ENCODE data around the gene NAPB.
A peak's percentile ranks its signal among the peaks of the same experiment; 100 is the strongest.
"Not testable (repeated sequence)": the region's sequence is repeated elsewhere in the genome, so short reads cannot be mapped to it uniquely, and the experiment has no call there.

Gene NAPB

DNA sequence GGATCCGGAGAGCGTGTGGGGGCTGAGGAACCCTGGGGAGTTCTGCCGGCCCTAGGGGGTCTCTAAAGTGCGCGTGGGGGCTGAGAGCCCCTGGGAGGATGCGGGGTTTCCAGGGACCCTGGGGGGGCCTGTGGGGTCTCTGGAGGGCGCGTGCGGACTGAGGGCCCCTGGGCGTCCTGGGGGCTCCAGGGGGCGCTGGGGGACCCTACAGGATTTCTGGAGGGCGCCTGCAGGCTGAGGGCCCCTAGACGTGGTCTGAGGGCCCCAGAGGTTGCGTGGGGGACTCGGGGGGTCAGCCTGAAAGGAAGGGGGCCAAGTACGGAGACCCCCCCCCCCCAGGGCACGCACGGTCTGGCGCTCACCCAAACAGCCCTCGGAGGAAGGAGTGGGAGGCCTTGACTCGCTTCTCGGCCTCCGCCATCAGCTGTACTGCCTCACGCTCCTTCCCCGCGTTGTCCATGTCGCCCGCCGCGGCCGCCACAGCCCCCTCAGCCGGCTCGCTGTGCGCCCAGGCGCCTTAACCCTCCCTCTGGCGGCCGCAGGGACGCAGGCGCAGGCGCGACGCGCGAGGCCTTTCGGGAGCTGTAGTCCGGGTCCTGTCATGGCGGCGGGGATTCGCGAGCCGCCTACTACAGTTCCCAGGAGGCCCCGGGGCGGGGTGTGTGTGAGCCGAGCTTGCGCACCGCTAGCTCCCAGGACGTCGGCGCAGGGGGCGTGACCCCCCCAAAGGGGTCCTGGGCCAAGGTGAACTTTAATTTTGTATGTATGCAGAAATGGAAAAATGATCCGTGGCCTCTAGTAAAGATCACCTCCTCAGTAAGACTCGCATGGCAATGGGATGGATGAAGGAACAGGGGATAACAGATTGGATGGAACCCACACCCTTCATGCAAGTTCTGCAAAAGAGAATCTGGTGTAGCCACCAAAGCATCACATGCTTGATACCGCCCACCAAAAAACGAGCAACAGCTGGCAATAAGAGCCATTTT, at the start of gene NAPB:
Gene NAPB (minus strand): TSS at position 546 of the 989 bp plus-strand sequence. CDS start 86 bp downstream, at position 460.
- peak; percentile 58 for DNase-seq

DNA sequence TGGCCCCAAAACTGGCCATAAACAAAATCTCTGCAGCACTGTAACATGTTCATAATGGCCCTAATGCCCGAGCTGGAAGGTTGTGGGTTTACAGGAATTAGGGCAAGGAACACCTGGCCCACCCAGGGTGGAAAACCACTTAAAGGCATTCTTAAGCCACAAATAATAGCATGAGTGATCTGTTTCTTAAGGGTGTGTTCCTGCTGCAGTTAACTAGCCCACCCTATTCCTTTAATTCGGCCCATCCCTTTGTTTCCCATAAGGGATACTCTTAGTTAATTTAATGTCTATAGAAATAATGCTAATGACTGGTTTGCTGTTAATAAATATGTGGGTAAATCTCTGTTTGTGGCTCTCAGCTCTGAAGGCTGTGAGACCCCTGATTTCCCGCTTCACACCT, 45.7 kb upstream of the NAPB start:
- not testable (repeated sequence) for DNase-seq

DNA sequence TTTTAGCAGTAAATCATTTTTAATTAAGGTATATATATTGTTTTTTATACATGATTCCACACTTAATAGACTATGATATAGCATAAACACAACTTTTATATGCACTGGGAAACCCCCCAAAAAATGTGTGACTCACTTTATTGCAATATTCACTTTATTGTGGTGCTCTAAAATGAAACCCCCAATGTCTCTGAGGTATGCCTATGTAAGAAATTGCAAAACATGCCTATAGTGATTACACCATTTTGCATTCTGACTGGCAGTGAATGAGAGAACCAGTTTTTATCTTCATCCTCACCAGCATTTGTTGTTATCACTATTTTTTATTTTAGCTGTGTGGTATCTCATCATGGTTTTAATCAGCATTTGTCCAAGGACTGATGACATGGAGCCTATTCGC, 39.9 kb upstream of the NAPB start:
- no peak for DNase-seq

DNA sequence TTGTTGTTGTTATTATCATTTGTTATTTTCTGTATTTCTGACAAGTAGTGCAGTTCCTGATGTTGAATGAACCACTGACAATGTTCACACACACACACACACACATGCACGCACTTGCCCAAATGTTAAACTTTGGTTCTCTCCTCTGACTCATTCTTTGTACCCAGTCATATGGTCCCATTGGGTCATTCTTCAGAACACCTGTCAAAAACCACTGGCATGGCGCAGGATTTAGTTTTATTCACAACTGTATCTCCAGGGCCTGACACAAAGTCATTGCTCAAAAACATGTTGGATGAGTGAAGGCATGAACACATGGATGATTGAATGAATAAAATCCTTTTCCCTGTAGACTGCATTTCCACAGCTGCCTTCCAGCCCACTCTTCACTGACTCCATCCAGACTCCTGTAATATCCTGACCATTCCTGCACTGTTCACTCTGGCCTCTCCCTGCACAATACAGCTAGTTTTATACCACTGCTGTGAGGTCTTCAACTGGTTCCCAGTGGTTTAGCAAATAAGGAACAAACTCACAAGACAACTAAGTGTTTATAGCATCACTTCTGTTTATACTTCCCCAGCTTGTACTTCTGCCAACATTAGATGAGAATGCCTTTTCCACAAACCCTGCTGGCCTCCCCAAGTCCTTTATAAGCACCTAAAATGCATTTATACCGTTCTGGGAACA, 38.3 kb upstream of the NAPB start:
- DNase-seq = no peak

DNA sequence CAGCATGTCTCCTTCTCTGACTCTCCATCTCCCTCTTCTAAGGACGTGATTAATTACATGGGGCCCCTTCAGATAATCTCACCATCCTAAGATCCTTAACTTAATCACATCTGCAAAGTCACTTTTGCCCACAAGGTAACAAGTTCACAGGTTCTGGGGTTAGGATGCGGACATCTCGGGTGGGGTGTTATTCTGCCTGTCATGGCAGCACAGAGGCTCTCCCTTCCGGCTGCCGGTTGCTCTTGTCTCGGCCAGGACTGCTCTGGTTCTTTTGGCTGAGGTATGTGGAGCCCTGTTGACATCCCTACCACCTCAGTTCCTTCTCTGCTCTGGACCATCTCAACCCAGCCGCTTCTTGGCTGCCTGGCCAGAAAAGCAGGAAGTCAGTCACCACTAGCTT, 35.6 kb upstream of the NAPB start:
- DNase-seq = no peak

DNA sequence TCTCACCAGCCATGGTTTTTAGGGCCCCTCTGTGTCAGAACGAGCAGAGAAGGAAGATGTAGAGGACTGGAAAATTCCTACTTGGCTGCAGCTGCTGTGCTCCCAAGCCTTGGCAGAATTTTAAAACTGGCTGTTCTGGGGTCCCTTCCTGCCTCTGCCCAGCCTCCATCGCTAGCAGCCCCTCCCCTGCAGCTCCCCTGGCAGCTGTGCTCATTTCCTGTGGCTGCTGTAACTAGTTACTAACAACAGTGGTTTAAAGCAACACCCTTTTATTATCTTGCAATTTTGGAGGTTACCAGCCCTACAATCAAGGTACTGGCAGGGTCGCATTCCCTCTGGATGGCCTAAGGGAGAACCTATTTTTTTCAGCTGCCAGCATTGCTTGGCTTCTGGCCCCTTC, 35.1 kb upstream of the NAPB start:
- DNase-seq = no peak

DNA sequence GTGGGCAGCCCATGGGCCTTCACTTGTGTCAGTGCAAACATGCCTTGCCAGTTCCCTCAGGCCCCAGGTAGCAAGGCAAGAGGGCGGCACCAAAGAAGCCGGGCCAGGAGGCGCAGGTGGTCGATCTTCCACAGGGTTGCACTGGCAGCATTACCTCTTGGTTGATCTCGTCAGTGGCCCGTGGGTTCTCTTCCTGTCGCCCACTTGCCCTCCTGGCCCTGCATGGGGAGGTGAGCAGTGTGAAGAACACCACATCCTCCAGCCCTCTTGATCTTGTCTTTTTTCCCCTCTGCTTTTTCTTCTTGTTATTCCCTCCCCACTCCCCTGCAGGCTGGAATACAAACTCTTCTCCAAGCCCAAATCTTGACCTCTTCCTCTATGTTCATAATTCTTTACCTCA, 34.4 kb upstream of the NAPB start:
- no peak for DNase-seq

DNA sequence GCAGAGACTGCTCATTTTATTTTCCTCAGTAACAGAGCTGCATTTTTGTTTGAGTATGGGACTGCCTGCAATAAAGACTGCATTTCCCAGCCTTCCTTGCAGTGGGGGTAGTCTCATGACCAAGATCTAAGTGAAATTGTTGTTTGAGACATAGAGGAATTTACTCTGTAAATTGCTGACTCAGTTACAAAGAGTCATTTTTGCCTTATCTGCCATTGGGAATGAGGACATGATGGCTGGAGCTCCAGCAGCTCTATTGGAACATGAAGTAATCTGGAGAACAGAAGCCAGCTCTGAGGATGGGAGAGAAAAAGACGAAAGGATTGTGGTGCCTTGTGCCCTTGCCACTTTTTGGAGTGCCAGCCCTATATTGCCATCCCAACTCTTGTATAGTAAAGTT, 33.5 kb upstream of the NAPB start:
- DNase-seq = no peak

DNA sequence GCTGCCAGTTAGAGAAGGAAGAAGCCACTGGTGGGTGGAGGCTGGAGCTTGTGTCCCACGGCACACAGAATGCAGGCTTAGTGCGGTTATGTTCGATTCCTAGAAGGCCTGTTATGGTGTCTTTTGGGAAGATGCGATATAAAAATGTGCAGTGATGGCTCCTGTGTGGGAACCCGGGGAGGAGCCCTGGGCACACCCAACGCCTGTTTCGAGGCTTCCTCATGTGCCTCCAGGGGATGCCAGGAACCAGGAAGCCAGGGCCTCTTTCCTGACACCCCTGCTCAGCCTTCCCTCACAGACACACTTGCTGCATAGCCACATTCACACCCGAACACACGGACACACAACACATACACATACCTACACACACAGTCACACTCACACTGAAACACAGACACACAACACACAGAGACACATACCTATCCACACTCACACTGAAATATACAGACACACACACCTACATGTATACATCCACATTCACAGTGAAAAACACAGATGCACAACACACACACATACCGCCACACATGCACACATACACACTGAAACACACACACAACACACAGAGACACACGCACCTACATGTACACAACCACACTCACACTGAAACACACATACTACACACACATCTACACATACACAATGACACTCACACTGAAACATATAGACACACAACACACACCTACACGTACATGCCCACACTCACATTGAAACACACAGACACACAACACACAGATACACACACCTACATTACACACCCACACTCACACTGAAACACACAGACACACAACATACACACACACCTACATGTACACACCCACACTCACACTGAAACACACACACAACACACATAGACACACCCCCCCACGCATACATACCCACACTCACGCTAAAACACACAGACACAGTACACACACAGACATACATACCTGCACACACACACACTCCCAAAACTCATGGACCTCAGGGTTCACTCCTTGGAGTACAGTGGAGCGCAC, 32.6 kb upstream of the NAPB start:
- DNase-seq = no peak

DNA sequence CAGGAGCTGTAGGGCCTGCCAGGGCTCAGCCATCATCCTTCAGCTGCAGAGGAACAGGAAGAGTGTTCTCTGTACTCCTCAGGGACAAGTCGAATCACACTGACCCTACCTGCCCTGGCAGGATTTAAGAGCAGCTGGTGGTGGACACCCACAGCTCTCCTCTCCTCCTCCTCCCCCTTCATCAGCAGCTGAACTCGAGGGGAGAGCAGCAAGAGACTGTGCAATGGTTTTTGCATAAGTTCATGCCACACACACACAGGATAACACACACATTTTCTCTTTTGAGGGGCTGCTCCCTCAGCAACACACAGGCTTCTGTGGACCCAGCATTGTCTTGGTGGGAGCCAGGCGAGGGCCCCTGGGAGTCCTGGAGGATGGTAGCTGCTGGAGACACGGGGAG, 31.5 kb upstream of the NAPB start, which contains the start of gene CST11:
Gene CST11 (minus strand): TSS at position 101 of the 400 bp plus-strand sequence. CDS start 65 bp downstream, at position 36.
- no peak for DNase-seq

DNA sequence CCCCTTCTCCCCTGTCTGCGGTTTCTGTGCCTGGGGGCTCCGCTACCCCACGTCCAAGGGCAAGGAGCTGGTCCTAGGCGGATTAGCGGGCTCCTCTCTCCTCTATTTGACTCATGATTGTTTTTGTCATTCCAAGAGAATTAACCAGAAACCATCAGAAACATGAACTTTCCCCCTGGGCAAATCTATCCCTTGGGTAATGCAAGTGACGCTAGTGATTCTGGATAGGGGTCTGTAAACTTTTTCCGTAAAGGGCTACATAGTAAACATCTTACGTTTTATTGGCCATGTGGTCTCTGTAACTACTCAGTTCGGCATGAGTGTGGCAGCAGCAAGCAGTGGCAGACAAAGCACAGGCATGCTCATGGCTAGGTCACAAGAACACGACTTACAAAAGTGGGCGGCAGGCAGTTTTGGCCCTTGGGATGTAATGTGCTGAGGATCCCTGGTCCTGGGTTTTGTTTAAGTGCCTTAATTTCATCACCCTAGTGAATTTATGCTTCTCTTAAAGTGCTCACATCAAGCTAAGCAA, 30.7 kb upstream of the NAPB start:
- no peak for DNase-seq

DNA sequence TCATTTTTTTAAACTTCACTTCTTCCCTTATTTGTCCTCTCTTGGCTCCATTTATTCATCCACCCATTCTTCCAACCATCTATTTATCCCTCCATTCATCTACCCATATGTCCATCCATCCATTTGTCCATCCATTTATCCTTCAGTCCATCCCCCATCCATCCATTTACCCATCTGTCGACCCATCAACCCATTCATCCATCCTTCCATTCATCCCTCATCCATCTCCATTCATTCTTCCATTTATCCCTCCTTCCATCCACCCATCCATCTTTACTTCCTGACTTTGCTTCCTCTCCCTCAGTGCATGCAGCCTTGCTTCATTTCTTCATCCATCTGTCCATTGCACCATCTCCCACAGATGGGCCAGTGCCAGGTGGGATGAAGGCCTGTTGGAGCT, 29.6 kb upstream of the NAPB start:
- DNase-seq = no peak

DNA sequence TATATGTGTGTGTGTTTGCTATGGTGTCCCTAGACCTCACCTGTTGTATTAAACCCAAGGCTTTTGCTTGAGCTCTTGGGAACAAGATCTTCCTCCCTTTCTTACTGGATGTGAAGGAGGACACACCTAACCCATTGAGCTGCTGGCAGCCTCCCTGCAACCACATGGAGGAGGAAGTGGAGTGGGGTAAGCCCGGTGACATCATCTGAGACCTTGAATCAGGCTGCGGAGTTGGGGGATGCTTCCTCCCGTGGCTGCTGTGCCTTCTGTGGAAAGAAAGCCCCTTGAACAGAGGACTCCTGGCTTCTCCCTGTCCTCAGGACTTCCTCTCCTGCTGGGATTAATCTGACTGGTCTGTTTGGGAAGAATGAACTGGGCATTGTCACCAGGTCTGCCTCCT, 28.1 kb upstream of the NAPB start:
- no peak for DNase-seq

DNA sequence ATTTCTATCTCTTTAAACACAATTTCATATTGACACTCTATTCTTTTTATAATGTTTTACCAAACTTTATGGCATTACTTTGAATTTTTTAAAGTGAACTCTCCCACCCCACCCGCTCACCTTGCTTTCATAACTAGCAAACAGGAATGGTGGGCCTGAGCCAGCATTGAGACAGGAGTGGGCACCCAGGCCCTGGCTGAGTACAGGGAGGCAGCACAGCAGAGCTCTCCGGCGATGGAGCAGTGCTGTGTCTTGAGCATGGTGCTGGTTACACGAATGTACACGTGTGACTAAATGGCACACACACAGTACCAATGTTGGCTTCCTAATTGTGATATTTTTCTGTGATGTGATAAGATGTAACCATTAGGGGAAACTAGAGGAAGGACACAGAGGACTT, 26.9 kb upstream of the NAPB start:
- DNase-seq = no peak

DNA sequence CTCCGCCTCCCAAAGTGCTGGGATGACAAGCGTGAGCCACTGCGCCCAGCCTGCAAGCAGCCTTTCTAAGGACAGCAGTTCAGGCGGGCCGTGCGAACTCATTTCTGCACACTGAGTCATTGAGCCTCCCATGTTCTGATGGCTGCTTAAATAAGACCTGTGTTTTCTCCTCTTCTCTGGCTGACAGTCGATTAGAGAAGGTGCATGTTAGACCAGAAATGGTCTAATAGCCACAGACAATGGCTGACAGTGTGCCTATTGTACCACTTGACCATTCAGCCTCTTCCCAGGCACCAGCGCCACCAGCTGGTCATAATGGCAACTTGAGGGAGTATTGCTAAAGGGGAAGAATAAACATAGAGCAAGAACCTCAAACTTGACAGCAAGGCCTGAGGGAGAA, 25.2 kb upstream of the NAPB start:
- DNase-seq = no peak

DNA sequence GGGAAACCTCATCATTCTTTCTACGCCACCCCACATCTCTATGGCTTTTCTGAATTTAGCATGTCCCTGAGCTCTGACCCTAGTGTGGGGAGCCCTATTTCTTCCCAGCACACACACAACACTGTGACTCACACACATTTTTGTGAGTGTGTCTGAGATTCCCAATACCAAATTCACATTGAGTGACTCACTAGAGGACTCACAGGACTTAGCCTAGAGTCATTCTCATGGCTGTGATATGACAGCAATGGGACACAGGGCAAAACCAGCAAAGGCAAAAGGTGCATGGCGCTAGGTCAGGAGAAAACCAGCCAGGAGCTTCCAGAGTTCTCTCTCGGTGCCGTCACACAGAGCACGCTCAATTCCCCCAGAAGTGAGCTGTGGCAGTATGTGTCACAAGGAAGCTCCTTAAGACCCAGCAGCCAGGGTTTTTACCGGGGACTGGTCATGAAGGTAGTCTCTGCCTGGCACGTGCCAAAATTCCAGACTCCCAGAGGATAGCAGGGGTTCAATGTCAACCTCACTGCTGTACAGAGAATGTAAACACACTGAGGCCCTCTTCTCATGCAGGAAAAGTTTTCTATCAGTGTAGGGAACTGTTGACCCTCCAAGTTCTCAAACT, 24.4 kb upstream of the NAPB start:
- DNase-seq = no peak

DNA sequence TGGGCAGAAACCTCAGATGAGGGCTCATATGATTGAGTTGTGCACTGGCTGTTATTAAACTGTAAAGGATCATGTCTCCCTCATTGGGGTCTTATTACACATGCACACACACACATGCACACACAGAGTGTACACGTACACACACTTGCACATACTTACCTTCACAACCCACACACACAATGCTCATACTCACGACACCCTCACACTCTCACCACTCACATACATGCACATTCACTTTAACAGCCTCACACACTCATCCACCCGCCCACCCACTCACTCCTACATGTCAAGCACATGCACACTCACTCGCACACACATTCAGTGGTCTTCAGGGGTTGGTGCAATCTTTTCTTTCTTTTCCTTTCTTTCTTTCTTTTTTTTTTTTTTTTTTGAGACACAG, 23.6 kb upstream of the NAPB start:
- no peak for DNase-seq

DNA sequence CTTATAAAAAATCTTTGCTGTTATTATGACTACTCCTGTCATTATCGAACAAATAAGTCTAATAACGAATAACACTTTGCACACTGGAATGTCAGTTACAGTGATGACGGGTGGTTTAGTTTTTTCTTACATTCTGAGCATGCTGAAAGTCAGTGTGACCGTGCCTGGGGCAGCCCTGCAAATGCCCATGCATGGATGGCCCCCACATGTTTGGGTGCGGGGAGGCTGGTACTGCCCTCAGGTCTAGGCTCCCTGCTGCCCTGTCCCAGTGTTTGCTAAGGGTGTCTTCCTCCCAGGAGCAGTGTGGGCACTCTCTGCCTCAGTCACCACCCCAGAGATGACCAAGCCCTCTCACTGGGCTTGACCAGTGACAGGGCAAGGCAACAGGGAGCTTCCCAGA, 21.1 kb upstream of the NAPB start:
- no peak for DNase-seq

DNA sequence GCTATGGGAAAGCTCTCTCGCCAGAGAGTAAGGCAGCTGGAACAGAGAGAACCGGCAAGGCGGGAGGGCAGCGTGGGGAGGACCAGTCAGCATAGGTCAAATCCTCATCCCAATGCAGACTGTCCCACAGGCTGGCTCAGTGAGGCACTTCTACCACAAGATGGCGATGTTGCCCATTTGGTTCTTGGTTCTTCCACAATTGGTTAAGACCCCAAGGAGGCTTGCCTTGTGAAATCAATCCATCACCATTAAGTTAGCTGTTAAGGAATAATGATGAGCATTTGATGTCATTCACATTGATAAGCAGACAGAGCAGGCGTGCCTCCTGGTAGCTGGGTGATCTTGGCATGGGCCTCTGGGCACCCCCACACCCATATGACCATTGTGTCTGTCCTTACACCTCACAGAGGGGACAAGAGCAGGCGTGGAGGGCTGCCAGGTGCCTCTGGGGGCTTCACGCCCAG, 20.6 kb upstream of the NAPB start:
- no peak for DNase-seq

DNA sequence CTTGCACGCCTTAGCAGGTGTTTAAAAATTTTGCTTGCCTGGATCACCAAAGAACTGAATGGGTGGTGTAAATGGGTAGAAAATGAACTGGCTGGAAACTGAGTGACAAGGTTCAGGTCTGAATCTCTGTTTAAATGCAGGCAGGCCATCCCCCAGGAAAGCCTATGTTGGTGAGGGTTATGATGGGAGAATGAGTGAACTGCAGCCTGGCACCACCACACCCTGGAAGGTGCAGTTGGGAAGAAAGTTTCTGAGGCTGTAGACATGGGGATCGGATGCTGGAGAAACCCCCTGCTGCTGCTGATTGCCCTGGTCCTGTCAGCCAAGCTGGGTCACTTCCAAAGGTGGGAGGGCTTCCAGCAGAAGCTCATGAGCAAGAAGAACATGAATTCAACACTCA, 18.7 kb upstream of the NAPB start:
- no peak for DNase-seq

DNA sequence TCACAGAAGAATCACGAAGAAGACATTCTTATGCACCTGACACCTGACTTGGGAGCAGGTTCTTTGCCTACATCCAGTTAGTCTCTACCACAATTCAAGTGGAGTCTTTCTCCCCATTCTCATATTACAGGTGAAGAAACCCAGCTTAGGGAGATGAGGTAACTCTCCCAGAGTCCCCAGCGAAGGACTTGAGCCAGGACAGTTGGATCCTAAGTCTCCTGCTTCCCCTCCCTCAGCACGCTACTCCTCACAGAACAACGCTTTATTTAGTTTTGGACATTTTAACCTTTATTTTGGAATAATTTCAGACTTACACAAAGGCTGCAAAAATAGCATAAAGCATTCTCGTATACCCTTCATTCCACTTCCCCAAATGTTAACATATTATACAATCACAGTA, 17.4 kb upstream of the NAPB start:
- no peak for DNase-seq

Measured in DMS79 (cell line).